Endometrial microvascular endothelial cells (primary cell): Measurements from ENCODE around the gene MACROD2. TPM values are rescaled to one million over a fixed set of nuclear protein-coding genes. Genes with fewer than 3 reads are reported as not detected.
"Not testable (repeated sequence)": the region's sequence is repeated elsewhere in the genome, so short reads cannot be mapped to it uniquely, and the experiment has no call there.

Experiments
- in situ Hi-C: cut with HindIII; loops from 2 replicates; pipeline ENCODE4 v1.10.0; 2017; ENCODE audit warnings: low sequenced_read_pairs, low pct_unique_long_range_greater_than_20kb; ENCODE audit errors: inconsistent ontology term
- total RNA-seq: library from RNA; depleted of rRNA; stranded (reverse); fragments of >200 nt; gene quantifications from one replicate; pipeline ENCODE4 v1.2.3, GENCODE V29; 2015; ENCODE audit errors: inconsistent ontology term

Gene MACROD2
- total RNA-seq, 1 donor from 2014 or later = not detected

GRCh38 chr20:14148042-14148441 lies 152.7 kb downstream of the MACROD2 start:
- in situ Hi-C loops = no loop called here

GRCh38 chr20:14155361-14155760 lies 160.0 kb downstream of the MACROD2 start:
- in situ Hi-C loops = no loop called here

DNA sequence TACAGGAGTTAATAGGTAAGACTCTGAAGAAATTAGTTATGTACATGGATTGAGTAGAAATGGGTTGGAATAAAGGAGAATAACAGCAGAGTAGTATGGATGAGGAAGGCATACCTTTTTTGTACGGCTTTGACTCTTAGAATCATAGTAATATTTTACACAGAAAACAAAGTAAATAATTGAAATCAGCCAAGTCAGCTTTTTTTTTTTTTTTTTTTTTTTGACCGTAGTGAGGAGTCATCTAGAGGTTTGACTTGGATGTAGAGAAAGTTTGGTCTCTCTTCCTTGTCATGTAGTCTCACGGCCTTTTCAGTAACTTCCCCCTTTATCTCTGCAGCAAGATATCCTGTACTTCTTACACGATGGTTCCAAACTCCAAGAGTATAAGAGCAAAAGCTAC lies 183.2 kb downstream of the MACROD2 start:
- in situ Hi-C loops = no loop called here

DNA sequence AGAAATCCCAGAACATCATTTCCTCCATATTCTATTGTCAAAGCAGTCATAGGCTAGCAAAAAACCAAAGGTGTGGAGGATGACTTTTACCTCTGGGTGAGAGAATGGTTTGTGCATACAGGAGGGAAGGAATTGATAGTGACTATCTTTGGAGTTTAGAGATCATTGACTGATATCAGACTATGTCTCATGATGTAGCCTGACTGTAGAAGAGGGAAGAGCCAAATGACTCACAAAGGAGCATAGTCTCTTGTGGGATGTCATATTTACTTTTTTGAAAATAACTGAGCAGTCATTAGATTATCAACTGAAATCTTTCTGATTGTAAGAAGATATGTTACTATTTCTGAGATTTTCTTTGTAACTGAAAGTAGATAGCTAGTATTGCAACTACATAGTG lies 183.6 kb downstream of the MACROD2 start:
- in situ Hi-C loops = no loop called here

GRCh38 chr20:14189794-14190402 lies 194.6 kb downstream of the MACROD2 start:
- in situ Hi-C loops = no loop called here

DNA sequence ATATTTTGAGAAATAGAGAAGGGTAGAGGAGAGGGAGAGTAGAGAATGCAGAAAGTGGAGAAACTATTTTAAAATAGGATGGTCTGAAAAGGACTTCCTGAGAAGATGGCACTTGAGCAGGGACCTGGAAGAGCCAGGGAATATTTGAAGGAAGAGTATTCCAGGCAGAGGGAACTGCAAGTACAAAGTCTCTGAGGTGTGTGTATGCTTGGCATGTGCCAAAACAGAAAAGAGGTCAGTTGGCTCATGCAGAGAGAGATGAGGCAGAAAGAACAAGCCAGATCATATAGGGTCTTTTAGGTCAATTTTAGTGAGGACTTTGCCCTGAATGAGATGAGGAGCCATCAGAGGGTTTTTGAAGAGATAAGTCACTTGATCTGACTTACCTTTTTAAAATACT lies 196.2 kb downstream of the MACROD2 start:
- in situ Hi-C loops = no loop called here

GRCh38 chr20:14193443-14193842 lies 198.1 kb downstream of the MACROD2 start:
- in situ Hi-C loops = no loop called here

DNA sequence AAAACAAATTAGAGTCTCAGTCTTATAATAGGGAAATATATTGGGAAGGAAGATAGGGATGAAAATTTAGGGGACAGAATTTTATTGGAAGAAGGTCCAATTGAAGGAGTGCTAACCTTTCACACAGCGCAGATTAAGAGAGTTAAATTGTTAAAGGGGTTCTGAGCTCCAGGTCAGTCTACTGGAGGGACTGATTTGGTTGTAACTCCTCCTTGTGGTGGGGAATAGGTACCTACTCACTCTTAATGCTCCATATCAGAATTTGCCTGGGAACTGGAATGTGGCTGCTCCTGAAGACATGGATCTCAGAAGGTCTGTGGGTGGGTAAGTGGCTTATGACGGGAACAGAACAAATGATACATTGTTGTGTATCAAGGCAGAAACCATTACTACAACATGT lies 198.6 kb downstream of the MACROD2 start:
- in situ Hi-C loops = no loop called here

DNA sequence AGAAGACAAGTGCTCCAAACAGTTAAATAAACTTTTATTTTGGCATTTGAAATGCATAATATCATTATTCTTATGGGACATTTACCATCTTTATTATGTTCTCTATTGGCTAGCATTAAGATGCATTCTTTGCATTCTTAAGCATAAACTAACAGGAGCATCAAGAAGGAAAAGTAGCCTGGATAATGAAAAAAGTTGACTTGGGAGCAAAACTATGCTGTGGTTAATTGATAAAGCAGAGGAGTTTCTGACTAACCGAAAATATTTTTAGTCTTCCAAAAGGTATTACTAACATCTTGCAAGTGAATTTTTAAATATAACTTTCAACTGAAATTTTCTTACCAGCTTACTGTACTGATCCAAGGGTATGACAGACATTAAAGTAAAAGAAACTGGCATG lies 201.8 kb downstream of the MACROD2 start:
- in situ Hi-C loops = no loop called here

GRCh38 chr20:14198416-14198815 lies 203.1 kb downstream of the MACROD2 start:
- in situ Hi-C loops = no loop called here

GRCh38 chr20:14199111-14199510 lies 203.8 kb downstream of the MACROD2 start:
- in situ Hi-C loops = no loop called here

DNA sequence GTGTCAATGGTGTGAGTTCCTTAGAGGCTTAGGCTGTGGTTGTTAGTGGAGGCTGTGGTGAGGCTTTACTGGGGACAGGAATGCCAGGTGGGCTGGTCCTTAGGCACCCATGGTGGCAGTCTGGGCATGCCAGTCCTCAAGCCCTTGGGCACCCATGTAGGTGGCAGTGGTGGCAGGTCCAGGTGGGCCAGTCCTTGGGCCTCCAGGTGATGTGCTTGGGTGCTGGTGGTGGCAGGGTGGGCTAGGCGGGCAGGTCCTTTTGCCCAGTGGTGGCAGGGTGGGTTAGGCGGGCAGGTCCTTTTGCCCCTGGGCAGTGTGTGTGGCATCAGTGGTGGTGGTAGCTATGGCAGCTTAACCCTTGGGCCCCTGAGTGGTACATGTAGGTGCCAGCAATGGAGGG lies 208.3 kb downstream of the MACROD2 start:
- in situ Hi-C loops = no loop called here

- in situ Hi-C loops = no loop called here
Measured at GRCh38 chr20:14207591-14207990, 212.3 kb downstream of the MACROD2 start.

DNA sequence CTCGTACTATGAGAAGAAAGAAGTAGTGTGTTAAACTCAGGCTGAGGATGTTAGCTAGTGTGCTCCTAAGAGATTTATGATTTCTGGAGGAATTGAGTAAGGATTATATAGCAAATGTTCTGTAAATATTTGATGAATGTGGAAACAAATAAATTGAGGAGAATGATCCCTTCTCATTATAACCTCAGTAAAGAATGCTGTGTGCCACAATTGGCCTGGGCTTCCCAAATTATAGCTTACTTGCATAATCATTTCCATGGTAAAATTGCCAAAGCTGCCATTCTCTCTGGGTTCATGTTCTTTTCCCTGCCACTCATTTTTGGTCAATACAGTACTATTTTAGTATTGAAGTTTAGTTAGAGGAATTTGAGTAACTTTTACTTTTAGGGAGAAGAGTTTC lies 213.6 kb downstream of the MACROD2 start:
- in situ Hi-C loops = no loop called here

- in situ Hi-C loops = no loop called here
Measured at GRCh38 chr20:14210146-14210545, 214.8 kb downstream of the MACROD2 start.

GRCh38 chr20:14214046-14214445 lies 218.7 kb downstream of the MACROD2 start:
- in situ Hi-C loops = no loop called here

DNA sequence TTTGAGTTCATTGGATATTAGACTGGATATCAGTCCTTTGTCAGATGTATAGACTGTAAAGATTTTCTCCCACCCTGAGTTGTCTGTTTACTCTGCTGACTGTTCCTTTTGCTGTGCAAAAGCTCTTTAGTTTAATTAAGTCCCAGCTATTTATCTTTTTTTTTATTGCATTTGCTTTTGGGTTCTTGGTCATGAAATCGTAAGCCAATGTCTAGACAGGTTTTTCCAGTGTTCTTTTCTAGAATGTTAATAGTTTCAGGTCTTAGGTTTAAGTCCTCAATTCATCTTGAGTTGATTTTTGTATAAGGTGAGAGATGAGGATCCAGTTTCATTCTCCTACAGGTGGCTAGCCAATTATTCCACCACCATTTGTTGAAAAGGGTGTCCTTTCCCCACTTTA lies 220.6 kb downstream of the MACROD2 start:
- in situ Hi-C loops = not testable (repeated sequence)

- in situ Hi-C loops = no loop called here
Measured at GRCh38 chr20:14219801-14220461, 224.6 kb downstream of the MACROD2 start.

GRCh38 chr20:14220986-14221385 lies 225.7 kb downstream of the MACROD2 start:
- in situ Hi-C loops = no loop called here

DNA sequence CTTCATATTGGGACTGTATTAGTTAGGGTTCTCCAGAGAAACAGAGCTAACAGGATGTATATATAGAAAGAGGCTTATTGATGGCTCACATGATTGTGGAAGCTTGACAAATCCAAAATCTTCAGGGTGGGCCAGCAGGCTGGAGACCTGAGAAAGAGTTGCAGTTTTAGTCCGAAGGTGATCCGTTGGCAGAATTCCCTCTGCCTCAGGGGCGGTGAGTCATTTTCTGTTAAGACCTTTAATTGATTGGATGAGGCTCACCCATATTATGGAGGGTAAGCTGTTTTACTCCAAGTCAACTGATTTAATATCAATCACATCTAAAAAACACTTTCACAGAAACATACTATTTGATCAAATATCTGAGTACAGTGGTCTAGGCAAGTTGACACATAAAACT lies 228.5 kb downstream of the MACROD2 start:
- in situ Hi-C loops = no loop called here
